Skeletal muscle cell (primary cell): Measurements from ENCODE around the gene KRTAP4-11.
"Not testable (repeated sequence)": the region's sequence is repeated elsewhere in the genome, so short reads cannot be mapped to it uniquely, and the experiment has no call there.

Source experiments
- DNase-seq: peaks from one replicate; pipeline ENCODE4 v3.0.0-alpha.2; 2010; ENCODE audit warnings: low read depth
- H3K4me3 ChIP-seq: 2 replicates; pipeline ENCODE4 v1.5.1; 2011; ENCODE audit warnings: low read depth, mild to moderate bottlenecking, control low read depth, low read length, moderate library complexity

Gene KRTAP4-11

GRCh38 chr17:41098042-41098441 lies 20.1 kb downstream of the KRTAP4-11 start, which contains the start of gene KRTAP4-8:
Gene KRTAP4-8 (minus strand): TSS chr17:41098142. CDS start chr17:41098084, 58 bp downstream.
- DNase-seq, result no peak
- H3K4me3 ChIP-seq, result no peak within 1 kb of the TSS

- H3K4me3 ChIP-seq, result no peak overlapping the region
- DNase-seq, result no peak
Measured at GRCh38 chr17:41096055-41096454, 22.1 kb downstream of the KRTAP4-11 start.

DNA sequence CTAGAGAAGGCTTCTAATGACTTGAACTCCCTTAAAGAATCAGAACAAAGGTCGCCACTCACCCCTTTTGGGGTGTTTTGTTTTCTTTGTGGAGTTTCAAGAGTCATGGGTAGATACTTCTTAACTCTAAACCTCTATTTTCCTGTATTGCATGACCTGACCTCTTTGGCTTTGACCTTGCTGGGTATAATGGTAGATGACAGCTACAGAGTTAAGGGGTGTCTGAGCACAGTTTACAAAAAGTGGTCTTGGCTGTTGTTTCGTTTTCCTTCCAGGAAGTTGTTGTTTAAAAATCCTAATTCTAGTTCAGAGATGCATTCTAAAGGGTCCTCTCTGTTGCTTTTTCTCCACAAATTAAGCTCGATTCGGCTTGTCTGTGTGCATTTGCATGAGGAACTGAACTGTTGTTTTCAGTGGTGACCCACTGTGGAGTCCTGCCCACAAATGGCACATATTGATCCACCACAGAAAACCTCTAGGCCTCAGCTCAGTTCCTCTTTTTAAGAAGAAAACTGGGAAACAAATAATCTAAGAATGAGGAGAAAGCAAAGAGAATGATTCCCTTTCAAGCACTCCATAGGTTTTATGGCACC lies 29.3 kb downstream of the KRTAP4-11 start:
- DNase-seq, H3K4me3 ChIP-seq: not testable (repeated sequence)

GRCh38 chr17:41084100-41084856 lies 33.9 kb downstream of the KRTAP4-11 start, which contains the start of gene KRTAP4-7:
Gene KRTAP4-7 (plus strand): TSS chr17:41084150. CDS start chr17:41084207, 57 bp downstream.
- not testable (repeated sequence) for H3K4me3 ChIP-seq, DNase-seq

DNA sequence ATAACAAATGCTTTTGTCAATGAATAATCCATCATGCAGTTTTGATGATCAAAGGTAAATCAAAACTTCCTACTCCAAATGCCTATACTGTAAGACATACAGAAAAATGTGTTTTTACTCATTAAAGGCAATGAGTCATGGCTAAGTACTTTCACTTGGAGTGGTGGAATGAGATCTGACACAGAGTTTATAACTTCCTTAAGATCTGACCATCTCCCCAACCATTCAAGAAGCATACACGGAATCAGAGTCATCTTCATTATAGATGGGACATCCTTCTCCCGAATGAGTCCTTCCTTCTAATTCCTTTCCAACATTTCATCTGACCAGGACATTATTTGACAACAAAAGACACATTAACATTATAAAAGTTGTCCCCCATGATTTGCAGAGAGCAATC lies 34.7 kb downstream of the KRTAP4-11 start:
- H3K4me3 ChIP-seq, DNase-seq: not testable (repeated sequence)

DNA sequence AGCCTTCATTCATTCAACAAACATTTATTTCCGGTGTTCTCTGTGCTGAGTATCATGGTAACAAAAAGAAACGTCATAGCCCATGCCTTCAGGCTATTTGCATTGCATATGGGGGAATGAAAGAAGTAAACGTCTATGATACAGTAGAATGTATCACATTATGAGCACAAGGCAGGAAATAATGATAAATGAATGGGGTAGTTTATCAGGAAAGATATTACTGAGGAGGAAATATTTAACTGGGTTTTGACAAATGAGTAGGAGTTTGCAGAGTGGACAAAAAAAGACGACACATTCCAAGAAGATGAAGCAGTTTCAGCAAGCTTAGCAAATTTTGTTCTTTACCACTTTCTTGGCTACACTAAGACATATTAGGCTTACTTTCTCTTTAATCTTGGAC lies 35.5 kb downstream of the KRTAP4-11 start:
- H3K4me3 ChIP-seq, result no peak overlapping the region
- no peak for DNase-seq

- DNase-seq, result no peak
- H3K4me3 ChIP-seq, result no peak overlapping the region
Measured at GRCh38 chr17:41076788-41077187, 41.4 kb downstream of the KRTAP4-11 start.

GRCh38 chr17:41073676-41074075 lies 44.5 kb downstream of the KRTAP4-11 start:
- no peak overlapping the region for H3K4me3 ChIP-seq
- no peak for DNase-seq

DNA sequence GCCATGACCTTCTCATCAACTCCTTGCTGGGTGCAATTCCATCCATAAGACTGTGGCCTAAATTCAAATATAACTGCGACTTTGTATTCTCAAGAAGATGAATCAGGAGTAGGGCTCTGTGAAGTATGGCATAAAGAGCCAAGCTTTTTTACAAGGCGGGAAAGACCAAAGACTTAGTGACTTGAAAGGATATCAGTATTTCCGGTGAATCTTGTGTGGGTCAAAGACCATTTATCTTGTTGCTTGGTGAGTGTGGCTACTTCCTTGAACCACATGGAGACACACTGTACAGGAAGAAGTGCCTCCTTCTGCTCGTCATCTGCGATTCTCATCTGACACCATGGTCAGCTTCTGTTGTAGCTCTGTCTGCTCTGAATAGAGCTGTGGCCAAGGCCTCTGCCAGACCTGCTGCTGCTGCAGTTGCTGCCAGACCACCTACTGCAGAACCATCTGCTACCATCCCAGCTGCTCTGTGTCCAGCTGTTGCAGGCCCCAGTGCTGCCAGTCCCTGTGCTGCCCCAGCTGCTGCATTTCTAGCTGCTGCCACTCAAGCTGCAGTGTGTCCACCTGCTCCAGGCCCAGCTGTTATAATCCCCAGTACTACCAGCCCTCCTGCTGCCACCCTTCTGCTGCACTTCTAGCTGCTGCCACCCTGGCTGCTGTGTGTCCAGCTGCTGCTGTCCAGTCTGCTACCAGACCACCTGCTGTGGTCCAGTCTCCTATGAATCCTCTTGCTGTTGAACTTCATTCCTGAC lies 46.4 kb downstream of the KRTAP4-11 start:
- DNase-seq, result peak; percentile 64
- no peak overlapping the region for H3K4me3 ChIP-seq

DNA sequence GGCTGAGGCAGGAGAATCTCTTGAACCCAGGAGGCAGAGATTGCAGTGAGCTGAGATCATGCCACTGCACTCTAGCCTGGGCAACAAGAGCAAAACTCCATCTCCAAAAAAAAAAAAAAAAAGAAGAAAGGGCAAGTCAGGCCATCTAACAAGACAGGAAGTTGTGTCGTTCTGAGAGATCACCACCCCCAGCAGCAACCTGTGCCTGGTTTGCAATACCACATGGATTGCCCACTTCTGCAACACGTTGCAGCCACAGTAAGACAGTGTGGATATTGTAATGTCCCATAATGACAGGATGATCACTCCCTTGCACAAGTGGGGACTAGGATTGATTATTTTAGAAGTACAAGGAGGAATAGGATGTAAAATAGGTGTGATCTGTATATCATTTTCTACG lies 49.1 kb downstream of the KRTAP4-11 start:
- no peak for DNase-seq
- no peak overlapping the region for H3K4me3 ChIP-seq

DNA sequence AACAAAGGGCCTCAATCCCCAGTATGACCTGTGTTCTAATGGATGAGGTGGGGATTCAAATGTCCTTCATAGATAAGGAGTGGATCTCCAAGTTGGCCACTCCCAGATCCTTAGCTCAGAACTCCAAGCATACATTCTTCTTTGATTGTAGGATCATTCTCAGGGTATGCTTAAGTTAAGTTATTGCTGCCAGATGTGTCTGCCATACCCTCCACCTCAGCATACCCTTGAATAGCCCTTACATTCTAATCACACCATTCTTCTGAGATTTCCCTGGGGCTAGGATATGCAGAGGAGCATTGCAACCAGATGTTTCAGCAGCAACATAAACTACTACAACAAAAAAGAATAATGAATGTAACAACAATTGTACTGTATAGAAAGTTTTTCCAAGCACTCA lies 50.9 kb downstream of the KRTAP4-11 start:
- DNase-seq, result no peak
- no peak overlapping the region for H3K4me3 ChIP-seq
